Measurements from ENCODE around the gene ELL. TPM values are rescaled to one million over a fixed set of nuclear protein-coding genes. Genes with fewer than 3 reads are reported as not detected.

Gene ELL
- total RNA-seq, 1 donor from 2014 or later, result 11.0 TPM

DNA sequence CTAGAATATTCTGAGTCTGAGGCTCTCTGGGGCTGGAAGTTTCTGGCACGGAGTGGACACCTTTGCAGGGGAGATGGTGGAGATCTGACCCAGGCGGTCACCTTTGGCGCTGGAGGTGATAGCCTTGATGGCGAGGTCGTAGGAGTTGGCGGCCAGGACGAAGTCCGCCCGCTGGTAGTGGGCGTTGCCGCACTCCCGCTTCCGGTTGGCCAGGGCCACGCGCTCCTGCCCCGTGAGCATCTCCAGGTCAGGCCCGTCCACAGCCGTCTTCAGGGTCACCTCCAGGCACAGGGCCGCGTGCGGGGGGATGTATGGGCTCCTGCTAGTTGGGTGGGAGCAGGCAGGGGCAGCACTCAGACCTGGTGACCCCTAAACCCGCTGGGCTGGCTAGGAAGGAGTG lies 16.2 kb upstream of the ELL start:
- H3K9me3 Mint-ChIP-seq (ENCODE audit: unreplicated experiment), result no peaks in the 10 kb centered on the region
- TF ChIP-seq, protein P1, sequence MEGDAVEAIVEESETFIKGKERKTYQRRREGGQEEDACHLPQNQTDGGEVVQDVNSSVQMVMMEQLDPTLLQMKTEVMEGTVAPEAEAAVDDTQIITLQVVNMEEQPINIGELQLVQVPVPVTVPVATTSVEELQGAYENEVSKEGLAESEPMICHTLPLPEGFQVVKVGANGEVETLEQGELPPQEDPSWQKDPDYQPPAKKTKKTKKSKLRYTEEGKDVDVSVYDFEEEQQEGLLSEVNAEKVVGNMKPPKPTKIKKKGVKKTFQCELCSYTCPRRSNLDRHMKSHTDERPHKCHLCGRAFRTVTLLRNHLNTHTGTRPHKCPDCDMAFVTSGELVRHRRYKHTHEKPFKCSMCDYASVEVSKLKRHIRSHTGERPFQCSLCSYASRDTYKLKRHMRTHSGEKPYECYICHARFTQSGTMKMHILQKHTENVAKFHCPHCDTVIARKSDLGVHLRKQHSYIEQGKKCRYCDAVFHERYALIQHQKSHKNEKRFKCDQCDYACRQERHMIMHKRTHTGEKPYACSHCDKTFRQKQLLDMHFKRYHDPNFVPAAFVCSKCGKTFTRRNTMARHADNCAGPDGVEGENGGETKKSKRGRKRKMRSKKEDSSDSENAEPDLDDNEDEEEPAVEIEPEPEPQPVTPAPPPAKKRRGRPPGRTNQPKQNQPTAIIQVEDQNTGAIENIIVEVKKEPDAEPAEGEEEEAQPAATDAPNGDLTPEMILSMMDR (IDR thresholded peaks at IDR 0.05; ENCODE audit: unreplicated experiment), result no peak
- H3K27me3 Mint-ChIP-seq (ENCODE audit: unreplicated experiment), result peaks cover 9% of the 10 kb centered on the region
- peaks cover 19% of the 10 kb centered on the region for H3K36me3 Mint-ChIP-seq (ENCODE audit: low read depth, unreplicated experiment)
- DNase-seq (ENCODE audit: low spot score), result no peak
- H3K4me1 Mint-ChIP-seq (ENCODE audit: unreplicated experiment), result peaks cover 3% of the 10 kb centered on the region
- no peak overlapping the region for H3K4me3 Mint-ChIP-seq (ENCODE audit: unreplicated experiment)
- H3K27ac Mint-ChIP-seq (ENCODE audit: unreplicated experiment), result no peak overlapping the region

DNA sequence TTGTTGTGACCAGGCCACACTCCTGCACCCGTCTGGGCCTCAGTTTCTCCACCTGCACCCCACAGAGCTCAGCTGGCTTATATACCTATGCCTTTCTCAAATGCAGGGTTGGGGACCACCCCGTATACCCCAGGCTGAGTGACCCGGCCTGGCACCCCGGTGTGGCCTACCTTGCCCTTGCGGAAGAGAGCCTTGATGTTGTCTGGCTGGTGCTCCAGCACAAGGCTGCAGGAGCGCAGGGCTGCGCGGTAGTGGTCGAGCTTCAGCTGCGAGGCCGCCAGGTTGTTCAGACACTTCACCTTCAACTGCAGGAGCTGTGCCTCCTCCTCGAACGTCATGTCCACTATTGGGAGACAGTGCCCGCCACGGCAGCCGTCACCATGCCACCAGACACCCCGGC lies 15.6 kb upstream of the ELL start:
- Mint-ChIP-seq H3K36me3 (ENCODE audit: low read depth, unreplicated experiment) (peaks cover 19% of the 10 kb centered on the region), H3K4me3 (ENCODE audit: unreplicated experiment) (no peak overlapping the region), H3K9me3 (ENCODE audit: unreplicated experiment) (no peaks in the 10 kb centered on the region), H3K27ac (ENCODE audit: unreplicated experiment) (no peak overlapping the region), H3K27me3 (ENCODE audit: unreplicated experiment) (peaks cover 9% of the 10 kb centered on the region), H3K4me1 (ENCODE audit: unreplicated experiment) (peaks cover 1% of the 10 kb centered on the region)
- TF ChIP-seq, protein P1 (IDR thresholded peaks at IDR 0.05; ENCODE audit: unreplicated experiment), result no peak
- DNase-seq (ENCODE audit: low spot score), result no peak

DNA sequence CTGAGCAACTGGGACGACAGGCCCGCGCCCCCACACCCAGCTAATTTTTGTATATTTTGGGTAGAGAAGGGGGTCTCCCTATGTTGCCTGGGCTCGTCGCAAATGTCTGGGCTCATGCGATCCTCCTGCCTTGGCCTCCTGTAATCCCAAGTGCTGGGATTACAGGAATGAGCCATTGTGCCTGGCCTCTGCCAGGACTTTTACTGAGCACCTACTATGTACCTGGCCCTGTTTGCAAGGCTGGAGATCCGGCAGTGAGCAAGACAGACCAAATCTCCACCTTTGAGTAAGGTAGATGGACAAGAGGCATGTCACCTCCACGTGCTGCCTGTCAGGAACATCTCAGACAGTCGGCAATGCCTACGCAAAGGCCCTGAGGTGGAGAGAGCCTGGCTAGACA lies 14.6 kb upstream of the ELL start:
- peak overlapping the region; percentile 57 for H3K27ac Mint-ChIP-seq (ENCODE audit: unreplicated experiment)
- TF ChIP-seq, protein P1 (IDR thresholded peaks at IDR 0.05; ENCODE audit: unreplicated experiment), result no peak
- H3K9me3 Mint-ChIP-seq (ENCODE audit: unreplicated experiment), result no peaks in the 10 kb centered on the region
- DNase-seq (ENCODE audit: low spot score), result no peak
- no peaks in the 10 kb centered on the region for H3K4me1 Mint-ChIP-seq (ENCODE audit: unreplicated experiment)
- peaks cover 9% of the 10 kb centered on the region for H3K27me3 Mint-ChIP-seq (ENCODE audit: unreplicated experiment)
- H3K4me3 Mint-ChIP-seq (ENCODE audit: unreplicated experiment), result peak overlapping the region; percentile 66
- peaks cover 15% of the 10 kb centered on the region for H3K36me3 Mint-ChIP-seq (ENCODE audit: low read depth, unreplicated experiment)

DNA sequence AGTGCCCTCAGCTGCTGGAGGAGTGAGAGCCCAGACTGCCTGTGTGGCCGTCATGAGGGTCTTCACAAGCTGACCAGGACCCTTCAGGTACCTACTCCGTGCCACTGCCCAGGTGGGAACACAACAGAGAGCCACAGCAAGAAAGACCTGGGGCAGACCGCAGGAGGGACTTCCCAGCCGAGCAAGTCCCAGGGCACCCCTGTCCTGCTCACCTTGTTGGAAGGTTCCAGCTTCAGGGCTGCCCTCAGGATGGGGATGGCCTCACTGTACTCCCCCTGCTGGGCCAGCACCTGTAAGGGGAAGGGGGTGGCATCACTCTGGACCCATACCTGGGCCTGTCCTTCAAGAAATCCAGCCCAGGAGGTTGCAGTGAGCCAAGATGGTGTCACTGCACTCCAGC lies 11.2 kb upstream of the ELL start:
- no peak for DNase-seq (ENCODE audit: low spot score)
- Mint-ChIP-seq H3K27ac (ENCODE audit: unreplicated experiment) (no peak overlapping the region), H3K36me3 (ENCODE audit: low read depth, unreplicated experiment) (peaks cover 11% of the 10 kb centered on the region), H3K27me3 (ENCODE audit: unreplicated experiment) (peaks cover 5% of the 10 kb centered on the region), H3K9me3 (ENCODE audit: unreplicated experiment) (no peaks in the 10 kb centered on the region), H3K4me1 (ENCODE audit: unreplicated experiment) (no peaks in the 10 kb centered on the region), H3K4me3 (ENCODE audit: unreplicated experiment) (no peak overlapping the region)
- TF ChIP-seq, protein P1 (IDR thresholded peaks at IDR 0.05; ENCODE audit: unreplicated experiment), result no peak

DNA sequence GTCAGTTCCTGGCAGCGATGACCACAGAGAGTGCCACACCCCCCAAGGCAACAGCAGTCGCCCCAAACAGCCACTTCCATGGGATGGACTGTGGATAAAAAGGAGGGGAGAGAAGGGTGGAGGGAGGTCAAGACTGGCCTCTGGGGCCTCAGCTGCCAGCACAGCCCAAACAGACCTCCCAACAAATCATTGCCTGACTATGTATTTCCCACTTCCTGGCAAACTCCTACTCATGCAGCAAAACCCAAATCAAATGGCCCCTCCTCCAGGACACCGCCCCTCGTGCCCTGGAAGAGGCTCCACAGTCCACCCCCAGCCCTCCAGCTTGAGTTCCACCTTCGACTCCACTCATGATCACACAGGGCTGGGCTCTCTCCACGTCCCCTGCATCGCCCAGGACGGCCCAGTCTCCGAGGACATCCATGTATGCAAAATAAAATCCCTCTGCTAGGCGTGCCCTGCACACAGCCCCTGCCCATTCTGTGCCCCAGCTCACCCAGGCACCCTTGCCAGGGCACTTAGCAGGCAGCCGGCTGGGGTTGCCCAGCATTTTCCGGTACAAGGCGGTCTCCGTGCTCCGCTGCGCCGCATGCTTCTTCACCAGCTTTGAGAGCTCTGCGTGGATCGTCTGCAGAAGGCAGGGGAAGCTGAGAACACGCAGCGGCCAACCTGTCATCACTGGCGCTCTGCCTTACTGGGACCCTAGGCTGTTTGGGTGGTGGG lies 10.5 kb upstream of the ELL start:
- DNase-seq (ENCODE audit: low spot score), result no peak
- Mint-ChIP-seq H3K4me3 (ENCODE audit: unreplicated experiment) (no peak overlapping the region), H3K27me3 (ENCODE audit: unreplicated experiment) (peaks cover 5% of the 10 kb centered on the region), H3K4me1 (ENCODE audit: unreplicated experiment) (no peaks in the 10 kb centered on the region), H3K27ac (ENCODE audit: unreplicated experiment) (no peak overlapping the region), H3K36me3 (ENCODE audit: low read depth, unreplicated experiment) (peaks cover 11% of the 10 kb centered on the region), H3K9me3 (ENCODE audit: unreplicated experiment) (no peaks in the 10 kb centered on the region)
- TF ChIP-seq, protein P1 (IDR thresholded peaks at IDR 0.05; ENCODE audit: unreplicated experiment), result no peak
